Measurements from ENCODE around the gene TMEM51.

- TF ChIP-seq CTCF (IDR thresholded peaks at IDR 0.05; ENCODE audit: poor library complexity, severe bottlenecking): no peak
- TF ChIP-seq TAF1 (IDR thresholded peaks at IDR 0.05; ENCODE audit: low read depth): no peak
Observed at GRCh38 chr1:15134285-15134684, 19.3 kb upstream of the TMEM51 start.
